Measurements from ENCODE around the gene RERGL.

DNA sequence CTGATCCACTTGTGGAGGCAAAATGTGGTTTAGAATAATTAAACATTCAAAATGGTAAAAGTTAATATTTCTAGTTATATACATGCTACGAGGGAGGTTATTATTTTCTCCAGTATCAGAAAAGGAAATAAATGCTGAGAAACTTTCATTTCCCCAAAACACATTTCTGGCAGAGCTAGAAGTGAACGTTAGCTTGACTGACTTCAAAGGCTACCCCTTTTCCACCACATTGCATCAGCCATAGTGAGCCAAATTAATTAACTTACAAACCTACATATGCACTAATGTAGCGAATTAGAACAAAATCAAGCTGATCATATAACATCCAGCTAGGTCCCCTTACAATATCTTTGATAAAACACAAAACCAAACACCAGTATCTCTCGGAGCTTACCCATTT is 49.3 kb upstream of the RERGL start:
- TF ChIP-seq CTCF (IDR thresholded peaks at IDR 0.05 in 4 of 5, conservative IDR thresholded peaks at IDR 0.05 in 1 of 5) (no peak), POLR2A (IDR thresholded peaks at IDR 0.05) (no peak)
